ENCODE data around the gene TSC22D2. TPM values are rescaled to one million over a fixed set of nuclear protein-coding genes. Genes with fewer than 3 reads are reported as not detected.

The TSC22D2 gene
- total and polyA plus RNA-seq, 2 of the 8 experiments (the other 6 are each of a cell fraction or from before 2014, with no cell fraction given): 3.4 to 27.6 TPM

- no peak for TF ChIP-seq TAF1 (IDR thresholded peaks at IDR 0.05; ENCODE audit: low read depth, low read length)
Observed at GRCh38 chr3:150421799-150422548, 13.9 kb downstream of the TSC22D2 start (continued).

All from H1 (cell line).